ENCODE data around the gene LETMD1. TPM values are rescaled to one million over a fixed set of nuclear protein-coding genes. Genes with fewer than 3 reads are reported as not detected.
A peak's percentile ranks its signal among the peaks of the same experiment; 100 is the strongest.

The LETMD1 gene
- total RNA-seq, 4 donors from 2014 or later = 19.1 to 55.3 (median 35.1) TPM

GRCh38 chr12:51033457-51034089, 14.6 kb upstream of the LETMD1 start:
- Histone ChIP-seq H3K27me3 (peaks cover 0 to 5% (median 0%) of the 10 kb centered on the region in 4 donors), H3K36me3 (no peaks in the 10 kb centered on the region), H3K4me3 (no peak overlapping the region), H3K4me1 (peaks cover 0 to 12% (median 5%) of the 10 kb centered on the region in 3 donors), H3K9me3 (no peaks in the 10 kb centered on the region), H3K27ac (no peak overlapping the region)
- no peak for DNase-seq
- intact Hi-C loops (cut with DNase I) = no loop called here
- TF ChIP-seq CTCF (IDR thresholded peaks at IDR 0.05) = no peak
- TF ChIP-seq POLR2A (IDR thresholded peaks at IDR 0.05) = no peak
- 85 to 96% methylated on average over 4 of the region's 4 CpGs for WGBS, 2 donors

- no peak overlapping the region for H3K27ac ChIP-seq
- no peaks in the 10 kb centered on the region for H3K9me3 ChIP-seq
- intact Hi-C loops (cut with DNase I) = no loop called here
- no peak for DNase-seq
- no peak for TF ChIP-seq POLR2A (IDR thresholded peaks at IDR 0.05)
- TF ChIP-seq CTCF (IDR thresholded peaks at IDR 0.05) = no peak
- no peaks in the 10 kb centered on the region for H3K36me3 ChIP-seq
- H3K4me1 ChIP-seq = peaks cover 0 to 20% (median 0%) of the 10 kb centered on the region in 3 donors
- no peak overlapping the region for H3K4me3 ChIP-seq
- H3K27me3 ChIP-seq = no peaks in the 10 kb centered on the region
- 76 to 78% methylated on average over 3 of the region's 3 CpGs for WGBS, 2 donors
Observed at GRCh38 chr12:51036279-51036678, 11.8 kb upstream of the LETMD1 start.

GRCh38 chr12:51048661-51049251, 629 bp downstream of the LETMD1 start:
- H3K27me3 ChIP-seq = no peaks in the 10 kb centered on the region
- peaks cover 6 to 32% (median 16%) of the 10 kb centered on the region in 3 donors for H3K4me1 ChIP-seq
- no peak for DNase-seq
- intact Hi-C loops (cut with DNase I) = no loop called here
- H3K9me3 ChIP-seq = no peaks in the 10 kb centered on the region
- peak overlapping the region; percentile 76 to 83 (median 80) for H3K4me3 ChIP-seq
- 17 to 18% methylated on average over 14 of the region's 14 CpGs for whole genome bisulfite sequencing, 2 donors
- H3K36me3 ChIP-seq = peaks cover 0 to 39% (median 3%) of the 10 kb centered on the region in 3 donors
- TF ChIP-seq POLR2A (IDR thresholded peaks at IDR 0.05) (no peak), CTCF (IDR thresholded peaks at IDR 0.05) (no peak)
- H3K27ac ChIP-seq = peak overlapping the region; percentile 92 to 99 (median 97)

GRCh38 chr12:51049525-51049924, 1.4 kb downstream of the LETMD1 start:
- Histone ChIP-seq H3K27ac (peak overlapping the region in 2 of 4 donors; percentile 92 to 98), H3K4me3 (peak overlapping the region in 3 of 4 donors; percentile 76 to 83 (median 81)), H3K9me3 (no peaks in the 10 kb centered on the region), H3K27me3 (no peaks in the 10 kb centered on the region), H3K4me1 (peaks cover 6 to 32% (median 16%) of the 10 kb centered on the region in 3 donors), H3K36me3 (peaks cover 0 to 46% (median 3%) of the 10 kb centered on the region in 3 donors)
- TF ChIP-seq POLR2A (IDR thresholded peaks at IDR 0.05) = no peak
- TF ChIP-seq CTCF (IDR thresholded peaks at IDR 0.05) = no peak
- no peak for DNase-seq
- intact Hi-C loops (cut with DNase I) = no loop called here
- 45 to 71% methylated on average over 3 of the region's 3 CpGs for WGBS, 2 donors

- H3K27me3 ChIP-seq = no peaks in the 10 kb centered on the region
- DNase-seq = no peak
- no peak overlapping the region for H3K27ac ChIP-seq
- H3K36me3 ChIP-seq = peaks cover 1 to 69% (median 13%) of the 10 kb centered on the region in 3 donors
- H3K9me3 ChIP-seq = no peaks in the 10 kb centered on the region
- no peak for TF ChIP-seq POLR2A (IDR thresholded peaks at IDR 0.05)
- no peak for TF ChIP-seq CTCF (IDR thresholded peaks at IDR 0.05)
- peaks cover 6 to 32% (median 16%) of the 10 kb centered on the region in 3 donors for H3K4me1 ChIP-seq
- WGBS, 2 donors = 68 to 77% methylated on average over 4 of the region's 4 CpGs
- intact Hi-C loops (cut with DNase I) = no loop called here
- H3K4me3 ChIP-seq = no peak overlapping the region
Observed at GRCh38 chr12:51051787-51052186, 3.7 kb downstream of the LETMD1 start.
